DMS 273 (cell line): ENCODE results near the gene AKT2.

Experiments
- DNase-seq: peaks from one replicate; lab custom pipeline; 2025; ENCODE audit not compliant: unreplicated experiment; lab: John Stamatoyannopoulos, UW

AKT2 gene

DNA sequence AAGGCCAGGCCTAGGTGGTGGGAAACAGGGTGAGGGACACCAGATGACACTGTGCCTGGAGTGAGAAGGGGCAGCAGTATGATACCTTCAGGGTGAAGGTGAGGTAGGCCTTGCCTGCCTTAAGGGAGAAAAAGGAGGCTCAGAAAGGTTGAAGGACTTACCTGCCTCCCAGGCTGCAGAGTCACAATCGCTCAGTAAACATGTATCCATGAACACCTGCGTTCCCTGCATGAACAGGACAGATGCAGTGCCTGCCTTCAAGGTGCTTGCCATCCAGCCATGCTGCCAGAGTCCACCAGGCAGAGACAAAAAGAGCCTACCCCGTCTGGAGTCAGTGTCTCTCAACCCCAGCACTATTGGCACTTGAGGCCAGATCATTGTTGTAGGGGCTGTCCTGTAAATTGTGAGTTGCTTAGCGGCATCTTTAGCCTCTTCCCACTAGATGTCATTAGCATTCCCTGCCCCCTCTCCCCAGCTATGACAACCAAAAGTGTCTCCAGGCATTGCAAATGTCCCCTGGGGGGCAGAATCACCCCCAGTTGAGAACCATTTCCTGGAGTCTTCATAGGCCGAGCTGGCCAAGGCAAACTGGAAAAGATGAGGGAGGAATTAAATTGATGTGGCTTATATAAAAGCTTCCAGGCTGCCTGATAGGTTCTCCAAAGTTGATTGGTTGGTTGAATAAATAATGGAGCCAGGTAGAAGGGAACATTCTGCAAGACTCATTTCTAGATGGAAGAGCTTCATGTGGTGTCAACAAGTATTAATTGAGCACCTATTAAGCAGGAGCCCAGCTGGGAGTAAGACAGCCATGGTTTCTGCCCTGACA lies 92.2 kb downstream of the AKT2 start:
- DNase-seq = no peak

- peak; percentile 60 for DNase-seq
These were observed 93.1 kb downstream of the AKT2 start for GRCh38 chr19:40191836-40192646.

DNA sequence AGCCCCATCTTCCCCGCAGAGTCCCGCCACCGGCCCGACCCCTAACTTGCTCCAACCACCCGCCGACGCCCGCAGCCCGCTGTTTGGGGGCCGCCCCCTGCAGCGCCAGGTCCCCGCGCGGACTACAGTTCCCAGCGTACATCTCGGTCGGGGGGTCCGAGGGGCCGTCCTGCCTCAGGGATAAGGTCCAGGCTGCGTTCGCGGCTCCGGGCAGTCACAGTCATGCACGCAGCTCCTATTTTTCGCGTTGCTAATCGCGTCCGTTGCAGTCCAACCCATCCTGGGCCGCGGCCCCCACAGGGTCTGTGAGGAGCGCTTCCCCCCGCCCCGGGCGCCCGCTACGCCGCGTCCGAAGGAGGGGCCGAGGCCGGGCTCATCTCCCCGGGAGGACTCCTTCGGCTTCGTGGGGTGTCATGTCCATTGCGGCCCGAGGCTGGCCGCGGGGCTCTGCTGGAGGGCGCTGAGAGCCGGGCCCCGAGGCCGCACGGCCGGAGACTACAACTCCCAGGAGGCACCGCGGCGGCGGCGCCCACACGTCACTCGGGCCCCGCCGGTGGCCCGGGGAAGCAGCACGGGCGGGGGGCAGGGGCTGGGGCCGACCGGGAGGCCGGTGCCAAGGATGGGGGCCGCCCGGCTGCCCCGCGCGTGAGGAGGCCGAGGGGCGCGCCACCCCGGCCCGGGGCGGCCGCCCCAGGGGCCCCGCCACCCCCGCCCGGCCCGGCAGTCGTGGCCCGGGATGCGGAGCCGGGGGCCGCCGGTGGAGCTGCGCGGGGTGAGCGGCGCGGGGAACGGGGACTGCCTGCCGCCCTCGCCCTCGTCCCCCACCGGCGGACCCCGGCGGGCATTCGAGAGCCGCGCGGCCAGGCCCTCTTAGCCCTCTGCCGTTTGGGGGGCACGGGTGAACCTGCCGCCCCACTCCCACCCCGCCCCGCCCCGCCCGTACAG lies 94.0 kb downstream of the AKT2 start, which contains the start of gene MAP3K10:
MAP3K10 (plus strand) TSS at position 536 of the 945 bp plus-strand sequence. CDS start 606 bp downstream, outside the sequence.
- DNase-seq = peak; percentile 85

DNA sequence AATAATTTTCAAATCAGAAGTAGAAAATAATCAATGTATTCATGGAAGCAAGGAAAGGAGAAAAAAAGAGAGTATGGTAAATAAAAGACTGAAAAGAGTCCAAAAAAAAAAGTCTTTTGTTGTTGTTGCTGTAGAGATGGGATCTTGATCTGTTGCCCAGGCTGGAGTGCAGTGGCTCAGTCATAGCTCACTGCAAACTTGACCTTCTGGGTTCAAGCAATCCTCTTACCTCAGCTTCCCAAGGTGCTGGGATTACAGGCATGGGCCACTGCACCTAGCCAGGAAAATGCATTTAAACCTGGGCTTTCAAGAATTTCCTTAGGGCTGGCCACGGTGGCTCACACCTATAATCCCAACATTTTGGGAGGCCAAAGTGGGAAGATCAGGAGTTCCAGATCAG lies 100.9 kb downstream of the AKT2 start:
- no peak for DNase-seq
